HG02763 (cell line): ENCODE results near the gene PPP4R3A.
"Not testable (repeated sequence)": the region's sequence is repeated elsewhere in the genome, so short reads cannot be mapped to it uniquely, and the experiment has no call there.

Source experiments
- ATAC-seq: cut with Tn5 transposase; IDR thresholded peaks from one replicate; pipeline ENCODE4 v1.9.1; 2021; ENCODE audit warnings: mild to moderate bottlenecking, moderate library complexity; ENCODE audit not compliant: unreplicated experiment

The PPP4R3A gene

DNA sequence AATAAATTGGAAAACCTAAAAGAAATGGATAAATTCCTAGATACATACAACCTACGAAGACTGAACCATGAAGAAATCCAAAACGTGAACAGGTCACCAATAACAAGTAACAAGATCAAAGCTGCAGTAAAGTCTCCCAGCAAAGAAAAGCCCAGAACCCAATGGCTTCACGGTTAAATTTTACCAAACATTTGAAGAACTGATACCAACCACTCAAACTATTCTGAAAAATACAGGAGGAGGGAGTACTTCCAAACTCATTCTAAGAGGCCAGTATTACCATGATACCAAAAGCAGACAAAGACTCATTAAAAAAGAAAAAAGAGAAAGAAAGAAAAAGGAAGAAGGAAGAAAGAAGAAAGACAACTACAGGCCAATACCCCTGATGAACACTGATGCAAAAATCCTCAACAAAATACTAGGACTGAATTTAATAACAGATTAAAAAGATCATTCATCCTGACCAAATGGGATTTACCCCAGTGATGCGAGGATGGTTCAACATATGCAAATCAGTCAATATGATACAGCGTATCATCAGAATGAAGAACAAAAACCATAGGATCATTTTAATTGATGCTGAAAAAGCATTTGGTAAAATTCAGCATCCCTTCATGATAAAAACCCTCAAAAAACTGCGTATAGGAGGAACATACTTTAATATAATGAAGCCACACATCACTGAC is 65.6 kb downstream of the PPP4R3A start:
- ATAC-seq = no peak

DNA sequence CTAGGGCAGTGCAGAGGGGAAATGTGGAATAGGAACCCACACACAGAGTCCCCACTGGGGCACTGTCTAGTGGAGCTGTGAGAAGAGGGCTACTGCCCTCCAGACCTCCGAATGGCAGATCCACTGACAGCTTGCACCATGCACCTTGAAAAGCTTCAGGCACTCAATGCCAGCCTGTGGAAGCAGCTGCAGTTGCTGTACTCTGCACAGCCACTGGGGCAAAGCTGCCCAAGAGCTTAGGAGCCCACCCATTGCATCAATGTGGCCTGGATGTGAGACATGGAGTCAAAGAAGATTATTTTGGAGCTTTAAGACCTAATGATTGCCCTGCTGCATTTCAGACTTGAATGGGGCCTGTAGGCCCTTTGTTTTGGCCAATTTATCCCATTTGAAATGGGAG is 70.8 kb downstream of the PPP4R3A start:
- ATAC-seq = no peak

GRCh38 chr14:91438845-91439244 is 71.3 kb downstream of the PPP4R3A start:
- ATAC-seq = no peak

DNA sequence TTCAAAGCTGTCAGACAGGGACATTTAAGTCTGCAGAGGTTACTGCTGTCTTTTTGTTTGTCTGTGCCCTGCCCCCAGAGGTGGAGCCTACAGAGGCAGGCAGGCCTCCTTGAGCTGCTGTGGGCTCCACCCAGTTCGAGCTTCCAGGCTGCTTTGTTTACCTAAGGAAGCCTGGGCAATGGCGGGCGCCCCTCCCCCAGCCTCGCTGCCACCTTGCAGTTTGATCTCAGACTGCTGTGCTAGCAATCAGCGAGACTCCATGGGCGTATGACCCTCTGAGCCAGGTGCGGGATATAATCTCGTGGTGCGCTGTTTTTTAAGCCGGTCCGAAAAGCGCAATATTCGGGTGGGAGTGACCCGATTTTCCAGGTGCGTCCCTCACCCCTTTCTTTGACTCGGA is 73.8 kb downstream of the PPP4R3A start:
- ATAC-seq = not testable (repeated sequence)

- no peak for ATAC-seq
Observed at GRCh38 chr14:91429385-91429784, 80.7 kb downstream of the PPP4R3A start.

- not testable (repeated sequence) for ATAC-seq
Observed at GRCh38 chr14:91428931-91429330, 81.2 kb downstream of the PPP4R3A start.

DNA sequence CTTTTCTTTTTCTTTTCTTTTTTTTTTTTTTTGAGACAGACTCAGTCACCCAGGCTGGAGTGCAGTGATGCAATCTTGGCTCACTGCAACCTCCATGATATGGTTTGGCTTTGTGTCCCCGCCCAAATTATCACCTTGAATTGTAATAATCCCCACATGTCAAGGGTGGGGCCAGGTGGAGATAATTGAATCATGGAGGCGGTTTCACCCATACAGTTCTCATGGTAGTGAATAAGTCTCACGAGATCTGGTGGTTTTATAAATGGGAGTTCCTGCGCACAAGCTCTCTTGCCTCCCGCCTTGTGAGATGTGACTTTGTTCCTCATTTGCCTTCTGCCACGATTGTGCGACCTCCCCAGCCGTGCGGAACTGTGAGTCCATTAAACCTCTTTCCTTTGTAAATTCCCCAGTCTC is 84.6 kb downstream of the PPP4R3A start:
- ATAC-seq = not testable (repeated sequence)

GRCh38 chr14:91424813-91425530 is 85.1 kb downstream of the PPP4R3A start:
- ATAC-seq = no peak

- ATAC-seq = no peak
Observed at GRCh38 chr14:91420686-91421085, 89.4 kb downstream of the PPP4R3A start.

GRCh38 chr14:91419451-91419850 is 90.7 kb downstream of the PPP4R3A start:
- no peak for ATAC-seq

DNA sequence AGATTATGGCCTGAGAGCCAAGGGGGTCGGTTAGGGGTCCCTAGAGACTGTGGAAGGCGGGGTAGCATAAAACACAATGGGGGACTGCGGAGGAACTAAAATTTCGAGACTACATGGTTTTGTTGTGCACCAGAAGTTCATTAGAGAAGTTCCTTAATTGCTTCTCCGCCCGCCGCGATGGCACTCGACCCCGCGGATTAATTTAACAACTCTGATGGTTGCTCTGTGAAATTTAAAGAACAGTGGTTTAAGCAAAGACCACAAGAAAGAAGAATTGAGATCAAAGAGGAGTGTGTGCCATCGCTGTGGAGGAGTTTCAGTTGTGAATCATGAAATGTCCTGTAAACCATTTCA is 91.1 kb downstream of the PPP4R3A start:
- ATAC-seq = no peak

DNA sequence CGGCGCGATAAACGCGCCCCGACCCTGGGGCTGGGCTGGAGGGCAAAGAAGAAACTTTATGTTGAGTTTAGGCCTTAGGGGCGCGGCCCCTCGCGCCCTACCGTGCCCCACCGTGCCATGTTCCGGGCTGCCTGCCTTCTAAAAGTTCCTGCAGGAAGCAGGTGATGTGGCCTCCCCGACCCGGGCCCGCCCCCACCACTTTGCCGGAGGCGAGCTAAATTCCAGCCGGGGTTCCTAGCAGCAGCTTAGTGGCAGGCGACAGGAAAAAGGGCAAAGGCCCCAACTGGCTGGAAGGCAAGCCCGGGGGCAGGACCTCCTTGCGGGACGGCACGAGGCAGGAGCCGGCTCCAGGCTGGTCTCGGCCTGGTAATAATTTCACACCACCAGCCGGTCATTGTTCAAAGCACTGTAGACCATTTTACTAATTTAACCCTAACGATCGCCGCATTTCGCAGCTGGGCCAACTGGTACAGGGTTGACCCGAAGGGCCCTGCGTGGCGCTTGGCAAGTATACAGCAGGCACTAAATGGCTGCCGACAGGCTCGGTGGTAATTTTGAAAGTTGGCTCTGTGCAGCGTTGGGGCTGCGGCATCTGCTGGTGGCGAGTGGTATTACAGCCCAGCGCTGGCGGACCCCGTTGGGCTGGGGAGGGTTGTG is 91.6 kb downstream of the PPP4R3A start:
- no peak for ATAC-seq

DNA sequence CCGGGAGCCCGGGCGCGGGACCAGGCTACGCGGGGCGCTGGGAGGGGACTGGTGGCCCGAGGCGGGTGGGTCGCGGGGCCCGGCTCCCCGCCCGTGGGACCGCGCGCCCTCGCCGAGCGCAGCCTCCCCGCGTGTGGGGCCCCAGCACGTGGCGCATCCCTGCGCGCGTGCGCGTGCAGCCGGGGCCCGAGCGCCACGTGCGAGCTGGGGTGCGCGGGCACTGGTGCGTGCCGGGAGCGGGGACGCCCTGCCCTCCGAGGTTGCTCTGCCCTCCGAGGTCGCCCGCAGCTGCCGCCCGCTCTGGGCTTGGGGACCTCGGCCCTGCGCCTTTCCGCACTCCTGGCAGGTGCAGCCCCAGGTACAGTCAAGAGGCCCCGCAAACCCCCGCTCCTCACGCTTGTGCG is 92.1 kb downstream of the PPP4R3A start:
- ATAC-seq = peak; percentile 25

- peak; percentile 53 for ATAC-seq
Observed at GRCh38 chr14:91417120-91417982, 92.8 kb downstream of the PPP4R3A start, which contains the start of gene CCDC88C. TSS of gene CCDC88C (minus strand) at chr14:91417820. CDS start at chr14:91417690, 130 bp downstream.

DNA sequence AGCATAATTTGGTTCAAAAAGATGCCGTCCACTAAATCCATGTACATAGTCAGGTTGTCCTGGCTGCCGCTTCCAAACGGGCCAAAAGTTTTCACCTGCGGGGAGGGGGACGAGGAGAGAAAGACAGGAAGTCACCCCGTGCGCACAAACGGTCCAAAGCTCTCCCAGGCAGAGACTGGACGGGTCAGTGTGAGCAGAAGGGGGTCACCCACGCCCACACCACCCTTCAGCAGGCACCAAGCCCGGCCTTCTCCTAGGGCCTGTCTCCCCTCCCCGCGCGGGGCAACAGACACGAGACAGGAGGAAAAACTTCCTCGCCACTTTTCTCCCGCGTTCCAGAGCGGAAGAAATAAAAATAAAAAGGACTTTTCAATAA is 93.4 kb downstream of the PPP4R3A start:
- no peak for ATAC-seq

DNA sequence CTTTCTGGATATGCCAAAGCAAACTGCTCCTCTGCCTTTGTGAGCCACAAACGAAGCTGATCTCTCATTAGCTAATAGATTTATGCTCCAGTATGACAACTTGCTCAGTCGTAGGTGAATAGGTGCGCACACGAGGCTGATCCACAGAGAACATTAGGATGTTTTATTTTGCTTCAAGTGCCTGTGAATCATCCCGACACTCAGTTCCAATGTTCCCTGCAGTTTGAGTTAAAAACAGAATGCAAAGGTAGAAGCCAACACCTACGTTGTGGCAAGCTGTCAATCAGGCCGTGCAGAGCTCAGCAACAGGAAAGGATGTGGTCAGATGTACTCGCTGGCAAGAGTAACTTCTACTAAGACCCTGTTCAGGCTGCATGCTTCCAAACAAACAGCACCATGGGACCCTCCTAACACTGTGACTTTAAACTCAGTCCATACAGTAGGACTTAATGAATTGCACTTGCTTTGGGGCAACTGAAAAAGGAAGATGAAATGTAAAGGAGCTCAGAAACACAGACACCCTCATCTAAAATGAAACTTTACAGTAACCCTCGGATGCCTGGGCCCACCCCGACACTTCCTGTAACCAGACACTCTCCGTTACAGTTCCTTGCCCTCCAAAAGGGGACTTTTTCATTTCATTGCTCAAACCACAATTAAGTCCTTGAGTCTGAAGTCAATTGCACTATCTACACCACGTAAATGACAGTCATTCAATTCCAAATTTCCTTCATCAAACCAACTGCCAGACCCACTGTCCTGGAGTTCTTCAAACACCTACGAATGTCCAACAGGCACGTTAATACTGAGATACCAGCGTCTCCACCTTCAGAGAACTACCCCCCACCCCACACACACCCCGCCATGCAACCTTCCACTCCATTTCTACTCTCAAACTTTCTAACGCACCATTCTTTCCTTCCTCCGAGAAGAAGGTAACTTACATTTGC is 94.0 kb downstream of the PPP4R3A start:
- ATAC-seq = peak; percentile 42

GRCh38 chr14:91414475-91414833 is 95.7 kb downstream of the PPP4R3A start:
- ATAC-seq = no peak

DNA sequence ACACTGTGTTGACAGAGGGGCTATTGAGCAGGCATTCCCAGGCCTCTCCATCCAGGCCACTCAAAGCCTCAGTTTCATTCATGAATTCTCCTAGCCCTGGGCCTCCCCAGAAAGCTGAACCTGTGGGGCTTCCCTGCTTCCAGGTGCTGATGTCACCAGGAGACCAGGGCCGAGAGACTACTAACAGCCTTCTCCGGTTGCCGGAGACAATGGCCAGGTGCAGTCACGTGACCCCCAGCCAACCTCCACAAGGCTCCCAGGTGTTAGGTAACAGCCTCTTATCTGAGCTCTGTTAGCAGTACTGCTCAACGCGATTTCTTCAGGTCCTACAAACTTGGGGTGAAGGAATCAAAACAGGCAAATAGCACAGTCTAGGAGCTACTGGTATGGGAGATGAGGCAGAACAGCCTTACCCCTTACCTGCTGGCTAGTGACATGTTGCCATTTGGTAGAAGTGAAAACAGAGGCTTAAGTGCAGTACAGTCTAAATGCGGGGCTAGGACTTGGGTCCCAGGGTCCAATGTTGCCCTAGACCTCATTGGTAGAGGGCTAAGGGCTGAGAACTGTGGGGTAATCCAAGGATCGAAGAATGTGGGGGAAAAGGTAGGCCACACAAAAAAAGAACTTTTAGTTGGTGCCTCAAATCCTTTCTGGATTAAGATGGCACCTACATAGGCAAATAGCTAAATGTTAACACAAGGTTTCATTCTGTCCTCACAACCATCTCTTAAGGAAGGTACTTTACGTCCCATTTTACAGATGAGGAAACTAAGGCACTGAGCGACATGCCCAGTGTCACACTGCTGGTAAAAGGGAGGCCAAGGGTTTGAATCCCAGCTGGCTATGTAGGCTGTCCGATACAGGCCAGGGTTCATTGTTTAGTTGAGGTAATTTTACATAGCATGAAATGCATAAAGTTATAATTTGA is 96.3 kb downstream of the PPP4R3A start:
- ATAC-seq = no peak

GRCh38 chr14:91412939-91413338 is 97.2 kb downstream of the PPP4R3A start:
- ATAC-seq = no peak
